Midbrain (tissue), 1 donor: ENCODE measurements around the gene PTCD2.

Experiments
- DNase-seq: peaks from one replicate; lab custom pipeline; 2025; lab: John Stamatoyannopoulos, UW

PTCD2 gene, protein sequence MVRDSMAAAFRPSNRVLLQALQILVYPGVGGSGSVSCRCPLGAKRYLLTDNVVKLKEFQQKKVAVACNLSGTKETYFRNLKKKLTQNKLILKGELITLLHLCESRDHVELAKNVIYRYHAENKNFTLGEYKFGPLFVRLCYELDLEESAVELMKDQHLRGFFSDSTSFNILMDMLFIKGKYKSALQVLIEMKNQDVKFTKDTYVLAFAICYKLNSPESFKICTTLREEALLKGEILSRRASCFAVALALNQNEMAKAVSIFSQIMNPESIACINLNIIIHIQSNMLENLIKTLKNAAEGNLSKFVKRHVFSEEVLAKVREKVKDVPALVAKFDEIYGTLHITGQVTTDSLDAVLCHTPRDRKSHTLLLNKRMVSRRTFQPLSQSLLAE

DNA sequence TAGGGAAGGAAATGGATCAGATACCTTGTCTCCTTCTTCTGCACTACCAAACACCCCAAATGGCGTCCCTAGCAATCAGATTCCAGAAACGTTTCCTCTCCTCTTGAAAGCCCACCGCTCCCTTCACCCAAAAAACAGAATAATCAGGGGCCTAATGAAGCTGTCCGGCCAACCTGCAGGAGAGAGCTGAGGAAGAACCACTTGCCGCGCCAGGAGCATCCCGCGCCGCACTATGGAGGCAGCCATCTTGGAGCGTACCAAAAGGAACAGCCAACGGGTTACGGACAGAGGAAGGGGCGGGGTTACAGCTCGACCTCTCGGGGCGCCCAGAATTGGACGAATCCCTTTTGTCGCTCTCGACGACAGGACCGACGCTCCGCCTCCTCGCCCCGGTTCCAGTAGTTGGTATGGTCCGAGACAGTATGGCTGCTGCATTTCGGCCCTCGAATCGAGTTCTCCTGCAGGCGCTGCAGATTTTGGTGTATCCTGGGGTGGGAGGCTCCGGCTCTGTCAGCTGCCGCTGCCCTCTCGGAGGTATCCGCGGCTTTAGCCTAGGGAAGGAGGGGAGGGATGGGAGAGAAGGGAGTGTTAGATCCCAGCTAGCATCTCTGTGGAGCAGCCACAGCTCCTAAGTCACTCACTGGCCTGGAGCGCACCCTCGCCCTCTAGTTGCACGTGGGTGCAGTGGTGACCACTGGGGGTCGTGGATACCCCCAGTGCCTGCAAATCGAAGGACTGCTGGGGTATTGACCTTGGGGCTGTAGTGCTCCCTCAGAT, at the start of gene PTCD2, which contains the start of gene MRPS27:
TSS of gene PTCD2 (plus strand) at position 398 of the 777 bp plus-strand sequence. CDS start at position 408, 10 bp downstream.
TSS of gene MRPS27 (minus strand) at position 265 of the 777 bp plus-strand sequence. CDS start at position 246, 19 bp downstream.
- DNase-seq, result peak; percentile 96

DNA sequence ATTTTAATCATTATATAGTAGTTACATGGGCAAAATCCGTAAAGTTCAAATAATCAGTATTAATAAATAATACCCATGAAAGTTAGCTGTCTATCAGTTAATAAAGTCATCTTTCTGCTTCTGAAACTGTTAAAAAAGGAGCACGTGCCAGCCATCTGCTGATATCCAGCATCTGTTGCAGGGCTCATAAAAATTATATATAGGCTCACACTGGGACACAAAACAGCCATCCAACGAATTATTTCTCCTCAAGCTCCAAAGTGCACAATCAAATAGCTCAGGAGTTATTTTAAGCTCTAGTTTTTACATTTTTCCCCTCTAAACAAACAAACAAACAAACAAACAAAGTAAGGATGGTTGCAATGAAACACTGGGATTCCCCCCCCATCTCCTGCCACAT, 48.5 kb upstream of the PTCD2 start:
- DNase-seq, result no peak

DNA sequence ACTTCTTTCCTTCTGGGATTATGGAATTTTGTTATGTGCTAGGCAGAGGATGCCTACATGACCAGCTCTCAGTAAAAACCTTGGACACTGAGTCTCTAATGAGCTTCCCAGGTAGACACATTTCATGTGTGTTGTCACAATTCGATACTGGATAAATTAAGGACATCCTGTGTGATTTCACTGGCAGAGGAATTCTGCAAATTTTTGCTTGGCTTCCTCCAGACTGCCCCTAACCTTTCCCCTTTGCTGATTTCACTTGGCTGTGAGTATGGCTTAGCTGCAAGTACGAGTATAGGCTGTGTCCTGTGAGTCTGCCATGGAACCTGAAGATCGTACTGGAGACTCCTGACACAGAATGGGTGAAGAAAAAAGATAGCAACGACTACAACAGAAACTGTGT, 47.8 kb upstream of the PTCD2 start:
- no peak for DNase-seq

DNA sequence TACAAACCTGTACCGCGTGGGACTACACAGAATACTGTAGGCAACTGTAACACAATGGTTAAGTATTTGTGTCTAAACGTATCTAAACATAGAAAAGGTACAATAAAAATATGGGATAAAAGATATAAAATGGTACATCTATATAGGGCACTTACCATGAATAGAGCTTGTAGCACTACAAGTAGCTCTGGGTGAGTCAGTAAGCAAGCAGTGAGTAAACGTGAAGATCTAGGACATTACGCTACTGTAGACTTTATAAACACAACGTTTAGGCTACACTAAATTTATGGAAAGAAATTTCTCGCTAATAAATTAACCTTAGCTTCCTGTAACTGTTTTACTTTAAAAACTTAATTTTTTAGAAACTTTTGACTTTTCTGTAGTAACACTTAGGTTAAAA, 46.6 kb upstream of the PTCD2 start:
- DNase-seq, result no peak

DNA sequence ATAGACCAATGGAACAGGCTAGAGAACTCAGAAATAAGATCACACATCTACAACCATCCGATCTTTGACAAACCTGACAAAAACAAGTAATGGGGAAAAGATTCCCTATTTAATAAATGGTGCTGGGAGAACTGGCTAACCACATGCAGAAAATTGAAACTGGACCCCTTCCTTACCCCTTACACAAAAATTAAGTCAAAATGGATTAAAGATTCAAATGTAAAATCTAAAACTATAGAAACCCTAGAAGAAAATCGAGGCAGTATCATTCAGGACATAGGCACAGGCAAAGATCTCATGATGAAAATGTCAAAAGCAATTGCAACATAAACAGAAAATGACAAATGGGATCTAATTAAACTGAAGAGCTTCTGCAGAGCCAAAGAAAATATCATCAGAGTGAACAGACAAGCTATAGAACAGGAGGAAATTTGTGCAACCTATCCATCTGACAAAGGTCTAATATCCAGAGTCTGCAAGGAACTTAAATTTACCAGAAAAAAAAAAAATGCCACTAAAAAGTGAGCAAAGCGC, 43.9 kb upstream of the PTCD2 start:
- DNase-seq, result no peak

DNA sequence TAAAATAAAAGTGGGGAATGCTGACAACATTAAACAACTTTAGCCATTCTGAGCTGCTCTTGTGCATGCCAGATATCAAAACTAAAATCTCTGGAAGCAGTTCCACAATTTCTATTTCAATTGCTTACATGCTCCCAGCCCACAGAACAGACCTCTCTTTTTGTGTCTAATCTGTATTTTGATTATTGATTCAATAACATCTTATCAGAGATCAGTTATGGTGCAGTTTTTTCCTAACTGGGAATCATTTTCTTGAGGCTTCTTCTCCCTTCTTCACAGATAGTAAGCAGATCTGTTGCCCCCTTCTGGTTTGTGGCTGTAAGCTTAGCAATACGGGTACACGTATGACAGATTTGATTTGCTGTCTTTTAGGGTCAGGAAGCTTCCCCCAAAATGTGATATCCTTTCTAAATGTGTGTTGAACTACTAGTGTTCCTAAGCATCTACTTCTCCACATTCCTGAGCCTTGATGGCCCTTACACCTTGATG, 39.5 kb upstream of the PTCD2 start:
- peak; percentile 41 for DNase-seq

DNA sequence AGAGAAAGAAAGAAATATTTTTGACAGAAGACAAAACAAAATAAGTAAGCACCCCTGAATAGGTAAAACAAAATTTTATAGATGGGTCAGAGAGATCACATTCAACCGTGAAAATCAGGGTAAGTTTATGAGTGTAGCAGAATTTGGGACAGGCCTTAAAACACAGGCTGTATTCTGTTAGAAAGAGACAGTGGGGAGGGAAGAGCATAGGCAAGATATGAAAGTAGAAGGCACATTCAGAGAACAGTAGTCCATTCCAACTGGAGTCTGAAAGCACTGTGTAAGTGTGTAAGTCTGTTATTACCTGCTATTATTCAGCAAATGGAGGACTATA, 38.8 kb upstream of the PTCD2 start:
- no peak for DNase-seq

DNA sequence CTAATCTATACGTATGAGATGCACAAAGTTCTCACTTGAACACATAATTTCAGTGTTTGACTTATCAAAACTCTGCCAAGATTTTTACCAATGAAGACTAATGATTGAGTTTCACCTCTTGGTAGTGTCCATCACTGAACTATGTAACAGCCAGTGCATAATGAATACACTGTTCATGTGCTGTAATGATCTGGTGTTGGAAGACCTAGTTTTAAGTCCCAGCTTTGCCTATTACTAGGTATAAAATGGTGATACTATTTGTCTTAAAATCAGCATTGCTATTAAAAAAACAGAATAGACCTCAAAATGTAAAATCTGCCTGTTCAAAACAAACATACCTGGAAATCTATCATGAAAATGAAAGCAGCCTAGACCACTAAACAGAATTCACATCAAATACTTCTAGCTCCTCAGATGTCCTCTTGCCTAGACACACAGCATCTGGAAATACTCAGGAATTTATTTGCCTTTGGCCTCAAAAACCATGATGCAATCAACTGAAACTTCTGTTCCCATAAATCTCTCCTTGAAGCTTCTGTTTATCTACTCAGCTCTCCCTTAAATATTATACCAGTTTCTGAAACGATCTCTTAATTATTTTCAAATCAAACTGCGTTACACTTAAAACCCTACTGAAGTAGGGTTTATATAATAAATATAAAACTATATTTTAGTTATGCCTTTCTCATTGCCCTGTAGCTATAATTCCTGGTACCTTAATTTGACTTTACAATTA, 38.2 kb upstream of the PTCD2 start:
- DNase-seq, result no peak

DNA sequence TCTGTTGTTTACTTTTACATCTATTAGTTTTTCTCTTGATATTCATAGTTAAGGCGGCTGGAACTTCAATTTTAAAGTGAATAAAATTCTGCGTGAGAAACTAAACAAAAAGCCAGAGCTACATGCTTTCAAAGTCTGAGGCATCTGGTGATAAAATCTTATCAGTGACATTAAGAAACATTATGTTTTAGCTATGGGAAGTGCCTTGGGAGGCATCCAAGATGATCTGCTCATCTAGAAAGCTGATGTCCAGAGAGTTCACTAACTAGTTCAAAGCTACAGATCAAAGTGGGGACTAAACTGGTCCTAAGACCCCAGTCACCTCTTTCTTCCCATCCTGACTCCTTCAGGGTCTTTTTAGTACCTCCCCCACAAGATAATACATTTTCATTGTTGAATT, 37.3 kb upstream of the PTCD2 start:
- DNase-seq, result no peak

DNA sequence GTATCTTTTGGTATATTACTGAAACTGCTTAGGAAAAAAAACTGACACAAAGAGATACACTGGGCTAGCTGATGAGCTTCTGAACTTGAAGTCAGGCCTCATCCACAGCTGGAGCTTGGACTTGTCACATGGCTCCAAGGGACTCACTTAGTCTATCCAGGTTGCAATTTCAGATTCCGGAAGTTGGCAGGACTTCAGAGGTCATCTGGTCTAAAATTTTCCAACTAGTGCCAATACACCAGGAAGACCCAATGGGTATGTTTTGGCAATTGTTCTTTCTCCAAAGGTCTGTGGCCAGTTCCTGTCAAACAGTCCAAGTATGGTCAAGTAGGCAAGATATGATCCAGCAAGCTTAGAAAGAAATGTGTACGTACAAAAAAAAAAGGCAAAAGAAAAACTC, 36.8 kb upstream of the PTCD2 start:
- DNase-seq, result no peak

DNA sequence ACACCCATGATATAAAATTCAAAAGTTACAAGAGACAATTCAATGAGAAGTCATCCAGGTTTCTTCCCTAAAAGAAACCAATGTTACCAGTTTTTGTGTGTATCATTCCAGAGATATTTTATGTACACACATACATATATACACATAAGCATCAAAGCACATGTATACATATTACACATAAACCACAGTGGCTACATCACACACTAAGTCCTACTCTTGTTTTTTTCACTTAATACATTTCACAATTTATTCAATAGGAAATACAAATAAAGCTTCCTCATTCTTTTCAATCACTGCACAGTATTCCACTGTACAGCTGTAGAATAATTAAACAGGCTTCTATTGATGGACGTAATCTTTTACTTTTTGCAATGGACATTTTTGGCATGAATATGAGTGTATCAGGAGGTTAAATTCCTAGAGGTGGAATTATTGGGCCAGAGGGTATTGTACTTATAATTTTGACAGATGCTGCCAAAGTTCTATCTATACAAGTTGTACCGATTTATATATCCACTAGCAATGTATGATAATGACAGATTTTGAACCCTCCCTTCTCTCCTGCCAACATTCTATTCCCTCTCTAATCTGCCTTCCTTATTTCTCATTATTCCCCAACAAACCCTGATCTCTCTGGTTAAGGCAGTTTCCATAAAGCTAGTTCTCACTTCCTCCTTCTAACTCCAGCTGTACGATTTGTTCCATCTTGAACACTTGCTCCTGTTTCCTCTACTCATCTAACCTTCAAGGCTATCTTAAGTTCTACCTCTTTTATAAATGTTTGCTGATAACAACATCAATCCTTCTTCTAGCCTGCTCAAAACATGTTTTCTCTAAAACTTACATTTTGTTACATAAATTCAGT, 35.4 kb upstream of the PTCD2 start:
- DNase-seq, result no peak

DNA sequence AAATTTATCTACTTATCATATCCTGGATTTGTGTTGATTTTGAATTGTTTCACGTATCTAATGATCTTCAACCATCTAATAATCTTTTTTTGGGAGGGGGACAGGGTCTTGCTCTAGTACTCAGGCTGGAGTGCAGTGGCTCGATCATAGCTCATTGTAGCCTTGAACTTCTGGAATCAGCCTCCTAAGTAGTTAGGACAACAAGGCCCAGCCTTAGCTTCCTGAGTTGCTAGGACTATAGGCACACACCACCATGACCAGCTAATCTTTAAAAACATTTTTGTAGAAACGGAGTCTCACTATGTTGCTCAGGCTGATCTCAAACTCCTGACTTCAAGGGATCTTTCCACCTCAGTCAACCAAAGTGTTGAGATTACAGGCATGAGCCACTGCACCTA, 34.8 kb upstream of the PTCD2 start:
- no peak for DNase-seq

DNA sequence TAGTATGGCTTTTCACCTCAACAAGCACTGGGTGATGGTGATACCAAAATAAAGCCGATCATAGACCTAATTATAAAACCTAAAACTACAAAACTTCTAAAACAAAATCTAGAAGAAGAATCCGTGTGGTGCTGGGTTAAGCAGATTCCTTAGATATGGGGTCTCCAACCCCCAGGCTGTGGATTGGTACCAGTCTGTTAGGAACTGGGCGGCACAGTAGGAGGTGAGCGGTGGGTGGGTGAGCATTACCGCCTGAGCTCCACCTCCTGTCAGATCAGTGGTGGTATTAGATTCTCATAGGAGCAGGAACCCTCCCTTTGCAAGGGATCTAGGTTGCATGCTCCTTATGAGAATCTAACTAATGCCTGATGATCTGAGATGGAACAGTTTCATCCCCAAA, 33.4 kb upstream of the PTCD2 start:
- DNase-seq, result no peak

DNA sequence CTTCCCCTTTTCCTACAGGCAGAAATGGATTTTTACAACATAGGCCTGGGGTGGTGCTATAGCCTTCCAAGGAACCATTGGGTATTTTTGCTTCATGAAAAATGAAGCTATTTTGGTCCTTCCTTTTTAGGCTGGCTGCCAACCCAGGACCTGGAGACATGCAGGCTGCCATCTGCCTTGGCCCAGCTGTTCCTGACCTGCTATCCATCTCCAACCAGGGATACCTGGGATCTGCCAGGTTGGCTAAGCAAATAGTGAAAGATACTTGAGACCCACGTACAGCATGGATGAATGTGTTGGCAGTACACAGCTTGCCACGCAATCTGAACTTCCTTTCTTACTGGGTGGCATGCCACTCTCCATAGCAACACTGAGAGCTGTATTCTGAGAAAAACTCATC, 31.2 kb upstream of the PTCD2 start:
- DNase-seq, result no peak

DNA sequence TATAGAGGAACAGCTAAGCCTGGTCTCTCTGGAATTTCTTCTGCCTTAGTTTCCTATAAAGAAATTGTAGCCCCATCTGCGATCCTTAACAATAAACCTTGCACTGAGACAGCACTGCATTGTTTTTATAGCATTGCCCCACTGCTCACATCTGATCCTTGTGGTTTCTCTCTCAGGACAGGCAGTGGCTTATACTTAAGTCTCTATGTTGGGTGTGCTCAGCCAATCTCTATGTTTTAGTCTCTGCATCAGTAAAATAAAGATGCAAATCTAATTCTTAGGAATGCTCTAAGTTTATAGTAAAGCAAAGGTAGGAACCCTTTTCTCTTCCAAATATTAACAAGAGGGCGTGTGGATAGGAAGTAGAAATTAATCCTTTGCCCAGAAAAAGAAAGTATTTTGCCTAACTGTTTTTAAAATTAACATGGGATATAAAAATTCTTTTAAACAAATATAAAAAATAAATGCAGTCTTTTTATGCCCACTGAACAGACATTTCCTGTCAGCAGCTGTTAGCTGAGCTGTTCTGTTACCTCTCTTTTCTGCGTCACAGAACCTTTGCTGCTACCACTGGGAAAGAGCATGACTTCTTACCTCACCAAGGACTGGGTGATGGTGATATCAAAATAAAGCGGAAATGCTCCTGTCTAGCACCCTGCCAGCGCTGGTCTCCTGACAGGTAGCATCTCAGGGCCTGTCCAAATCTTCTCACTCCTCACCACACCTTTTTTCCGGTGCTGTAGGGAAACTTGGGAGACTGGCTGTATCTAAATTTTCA, 29.6 kb upstream of the PTCD2 start:
- no peak for DNase-seq

DNA sequence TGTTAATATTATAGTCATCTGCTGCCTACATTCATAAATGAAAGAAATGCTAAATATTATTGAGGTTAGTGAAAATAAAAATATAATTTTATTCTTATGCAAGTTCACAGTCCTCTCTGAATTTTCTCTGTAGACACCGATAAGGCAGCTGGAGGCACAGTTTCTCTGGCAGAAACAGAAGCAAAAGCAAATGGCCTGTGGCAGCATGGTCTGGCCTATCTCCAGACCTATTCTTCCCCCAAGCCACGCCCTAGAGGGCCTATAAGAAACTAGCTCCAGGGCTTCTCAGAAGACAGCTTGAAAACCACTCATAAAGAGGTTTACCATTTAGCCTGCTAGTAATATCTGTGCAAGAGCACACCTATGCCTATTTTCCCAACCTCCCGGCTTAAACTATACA, 28.6 kb upstream of the PTCD2 start:
- DNase-seq, result no peak

DNA sequence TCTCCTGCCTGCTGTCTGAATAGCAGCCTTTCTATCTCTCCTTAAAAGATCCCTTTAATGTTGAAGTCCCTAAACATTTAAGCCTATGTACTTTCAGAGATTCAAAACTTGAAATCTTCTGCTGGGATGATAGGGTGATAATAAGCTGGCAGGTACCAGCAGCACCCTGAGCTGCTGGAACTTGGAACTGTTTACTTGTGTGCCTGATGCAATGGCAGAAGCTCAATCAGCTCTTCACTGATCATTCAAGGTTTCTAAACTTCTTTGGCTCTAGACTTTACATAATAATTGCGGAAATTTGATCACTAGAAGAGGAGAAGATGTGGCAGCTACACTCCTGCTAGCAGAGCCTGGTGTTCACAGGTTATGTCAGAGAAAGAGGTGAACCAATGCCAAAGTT, 27.8 kb upstream of the PTCD2 start:
- no peak for DNase-seq

DNA sequence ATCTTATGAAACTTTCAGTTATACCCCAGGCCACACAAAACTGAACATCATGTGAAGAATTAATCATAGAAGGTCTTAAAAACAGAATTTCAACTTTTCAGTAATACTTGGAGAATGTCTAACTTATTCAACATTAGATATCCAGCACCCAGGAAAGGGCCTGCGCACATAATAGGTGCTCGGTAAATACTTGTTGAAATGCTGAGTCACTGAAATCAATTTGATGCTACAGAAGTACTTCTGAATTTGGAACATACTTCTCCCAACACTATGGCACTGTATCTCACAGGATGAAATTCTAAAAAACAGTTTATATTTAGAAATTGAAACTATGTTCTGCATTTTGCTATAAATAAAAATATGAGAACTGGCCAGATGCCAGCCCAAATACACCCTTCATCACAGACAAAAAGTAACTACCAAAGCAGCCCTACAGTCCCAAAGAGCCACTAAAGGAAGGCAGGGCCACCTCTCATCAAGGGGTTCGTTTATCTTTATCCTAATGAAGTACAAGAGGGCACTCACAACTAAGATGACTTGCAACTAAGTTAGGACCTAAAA, 26.6 kb upstream of the PTCD2 start:
- DNase-seq, result no peak

DNA sequence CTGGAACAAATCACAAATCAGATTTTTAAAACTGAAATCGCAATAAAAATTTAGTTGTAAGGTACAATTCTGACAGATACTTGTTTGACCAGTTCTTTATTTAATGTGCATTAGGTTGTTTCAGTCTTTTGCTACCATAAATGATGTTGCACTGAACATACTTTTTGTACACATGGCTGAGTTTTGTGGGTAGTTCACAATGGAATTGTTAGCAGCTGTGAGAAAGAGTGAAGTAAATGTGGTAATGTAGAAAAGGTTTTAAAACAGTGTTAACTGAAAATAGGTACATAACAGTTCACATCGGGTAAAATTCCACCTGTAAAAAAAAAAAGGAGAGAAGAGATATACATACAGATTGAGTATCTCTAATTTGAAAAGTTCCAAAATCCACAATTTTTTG, 25.7 kb upstream of the PTCD2 start:
- no peak for DNase-seq

DNA sequence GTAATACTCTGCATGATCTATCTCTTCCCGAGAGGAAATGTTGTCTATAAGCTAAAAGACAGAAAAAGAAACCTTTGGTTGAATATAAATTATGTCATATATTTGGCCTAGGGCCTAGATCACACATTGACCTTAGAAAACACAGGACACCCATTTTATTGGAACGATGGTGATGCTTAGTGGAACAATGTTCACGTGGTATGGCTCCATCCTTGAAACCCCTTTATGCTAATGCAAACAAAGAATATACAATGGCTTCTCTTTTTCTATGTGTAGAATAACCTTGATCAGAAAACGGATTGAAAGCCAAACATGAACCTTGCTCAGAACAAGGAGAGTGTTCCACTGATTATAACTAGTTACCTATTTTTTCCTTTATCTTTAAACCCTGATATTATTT, 24.6 kb upstream of the PTCD2 start:
- DNase-seq, result no peak
